Liver (tissue), 9 donors: ENCODE measurements around the gene UBD. TPM values are rescaled to one million over a fixed set of nuclear protein-coding genes. Genes with fewer than 3 reads are reported as not detected.

Experiments
- DNase-seq: peaks from one replicate; pipeline ENCODE4 v3.0.0-alpha.2; 2017; ENCODE audit warnings: low spot score
- H3K27ac ChIP-seq, 2 donors: one replicate each; pipeline ENCODE4 v1.7.0; 2013; ENCODE audit warnings: inconsistent platforms in 2 of 2, low read length in 2 of 2, control low read depth in 1 of 2, low read depth in 1 of 2, mild to moderate bottlenecking in 1 of 2
- H3K27me3 ChIP-seq, 4 donors: one replicate each; pipeline versions ENCODE4 v1.6.1 to v1.7.0; 2013; ENCODE audit warnings: low read length in 3 of 4, inconsistent platforms in 1 of 4, mild to moderate bottlenecking in 1 of 4, moderate library complexity in 1 of 4; ENCODE audit not compliant: control insufficient read depth in 4 of 4, insufficient read depth in 4 of 4
- H3K36me3 ChIP-seq, 4 donors: one replicate each; pipeline versions ENCODE4 v1.6.1 to v1.7.0; 2013; ENCODE audit warnings: low read length in 3 of 4, mild to moderate bottlenecking in 3 of 4, low read depth in 1 of 4, moderate library complexity in 1 of 4; ENCODE audit not compliant: control insufficient read depth in 4 of 4, insufficient read depth in 3 of 4
- H3K4me1 ChIP-seq, 4 donors: one replicate each; pipeline versions ENCODE4 v1.6.1 to v1.7.0; 2013; ENCODE audit warnings: low read length in 3 of 4, mild to moderate bottlenecking in 3 of 4, moderate library complexity in 1 of 4; ENCODE audit not compliant: control insufficient read depth in 4 of 4, insufficient read depth in 4 of 4
- H3K4me3 ChIP-seq, 3 donors: one replicate each; pipeline versions ENCODE4 v1.6.1 to v1.7.0; 2013; ENCODE audit warnings: low read length in 3 of 3, control low read depth in 1 of 3, low read depth in 1 of 3, mild to moderate bottlenecking in 1 of 3
- H3K9ac ChIP-seq, 2 donors: one replicate each; pipeline ENCODE4 v1.7.0; 2013; ENCODE audit warnings: low read length in 2 of 2, mild to moderate bottlenecking in 2 of 2, moderate library complexity in 2 of 2, control low read depth in 1 of 2, low read depth in 1 of 2
- H3K9me3 ChIP-seq, 4 donors: one replicate each; pipeline versions ENCODE4 v1.6.1 to v1.7.0; 2013; ENCODE audit warnings: low read length in 3 of 4; ENCODE audit not compliant: control insufficient read depth in 4 of 4
- ATF3 ChIP-seq: IDR thresholded peaks from 2 replicates; pipeline ENCODE4 v1.6.1; 2016; ENCODE audit warnings: antibody characterized with exemption
- CTCF ChIP-seq: fragments of 150-350 bp; IDR thresholded peaks from 2 replicates; pipeline ENCODE4 v1.5.1; 2017; ENCODE audit warnings: improper control_type of control experiment, low read depth, low read length; ENCODE audit not compliant: missing input control
- EGR1 ChIP-seq, 2 donors: IDR thresholded peaks; 2 replicates each; pipeline ENCODE4 v1.6.1; 2016 to 2018; ENCODE audit warnings: antibody characterized with exemption in 2 of 2, low read depth in 2 of 2
- FOXA1 ChIP-seq: IDR thresholded peaks from 2 replicates; pipeline ENCODE4 v1.6.1; 2016; ENCODE audit warnings: antibody characterized with exemption
- FOXA2 ChIP-seq: IDR thresholded peaks from 2 replicates; pipeline ENCODE4 v1.6.1; 2016; ENCODE audit warnings: antibody characterized with exemption
- GABPA ChIP-seq, 2 donors: IDR thresholded peaks in 1 of 2; conservative IDR thresholded peaks in 1 of 2; 2 replicates each; pipeline ENCODE4 v1.6.1; 2016; ENCODE audit warnings: antibody characterized with exemption in 2 of 2, mild to moderate bottlenecking in 1 of 2, moderate library complexity in 1 of 2
- HNF4A ChIP-seq, 2 donors: conservative IDR thresholded peaks; 2 replicates each; pipeline ENCODE4 v1.6.1; 2016; ENCODE audit warnings: antibody characterized with exemption in 2 of 2, mild to moderate bottlenecking in 2 of 2
- HNF4G ChIP-seq: IDR thresholded peaks from 2 replicates; pipeline ENCODE4 v1.6.1; 2016; ENCODE audit warnings: antibody characterized with exemption
- JUND ChIP-seq, 2 donors: IDR thresholded peaks; 2 replicates each; pipeline ENCODE4 v1.6.1; 2016; ENCODE audit warnings: antibody characterized with exemption in 2 of 2
- MAX ChIP-seq: IDR thresholded peaks from 2 replicates; pipeline ENCODE4 v1.6.1; 2016; ENCODE audit warnings: antibody characterized with exemption
- NR2F2 ChIP-seq: IDR thresholded peaks from 2 replicates; pipeline ENCODE4 v1.6.1; 2016; ENCODE audit warnings: antibody characterized with exemption
- RAD21 ChIP-seq, 2 donors: IDR thresholded peaks; 2 replicates each; pipeline ENCODE4 v1.6.1; 2016; ENCODE audit warnings: antibody characterized with exemption in 2 of 2, mild to moderate bottlenecking in 2 of 2
- REST ChIP-seq: IDR thresholded peaks from 2 replicates; pipeline ENCODE4 v1.6.1; 2016; ENCODE audit warnings: antibody characterized with exemption, mild to moderate bottlenecking
- RXRA ChIP-seq, 2 donors: IDR thresholded peaks; 2 replicates each; pipeline ENCODE4 v1.6.1; 2017 to 2018; ENCODE audit warnings: antibody characterized with exemption in 2 of 2, mild to moderate bottlenecking in 1 of 2
- SP1 ChIP-seq: IDR thresholded peaks from 2 replicates; pipeline ENCODE4 v1.6.1; 2018; ENCODE audit warnings: antibody characterized with exemption, mild to moderate bottlenecking
- TAF1 ChIP-seq: conservative IDR thresholded peaks from 2 replicates; pipeline ENCODE4 v1.6.1; 2016; ENCODE audit warnings: antibody characterized with exemption, mild to moderate bottlenecking
- YY1 ChIP-seq: IDR thresholded peaks from 2 replicates; pipeline ENCODE4 v1.6.1; 2016; ENCODE audit warnings: antibody characterized with exemption, mild to moderate bottlenecking
- ZBTB33 ChIP-seq: IDR thresholded peaks from 2 replicates; pipeline ENCODE4 v1.6.1; 2016; ENCODE audit warnings: antibody characterized with exemption
- WGBS: extraction: QIAGEN DNeasy Blood & Tissue Kit; methylation state at CpG from one replicate; pipeline ENCODE4 v1.1.7; 2013; 5-methylcytosine and 5-hydroxymethylcytosine counted together
- polyA plus RNA-seq, 2 donors: library from polyadenylated mRNA; stranded (reverse) in 1 of 2; unstranded in 1 of 2; fragments of 200-250 nt in 1 of 2; fragments of >200 nt in 1 of 2; fragmentation: Nextera tagmentation in 1 of 2; extraction: Ambion mirVana in 1 of 2; gene quantifications; one replicate each; pipeline versions ENCODE4 v1.2.1 to v1.2.3, GENCODE V29; 2013 to 2015
- total RNA-seq, 2 donors: library from RNA; depleted of rRNA; stranded (reverse); fragments of >200 nt; gene quantifications; one replicate each; pipeline ENCODE4 v1.2.3, GENCODE V29; 2014
- donor health status: healthy.
- donor health status: healthy.
- donor health status: healthy.
- donor health status: healthy.
- donor health status: healthy.

The UBD gene
- total and polyA plus RNA-seq, 4 donors, result 7.0 to 35.1 (median 28.1) TPM

GRCh38 chr6:29524044-29524443 is 35.5 kb downstream of the UBD start:
- no peaks in the 10 kb centered on the region for H3K36me3 ChIP-seq
- no peaks in the 10 kb centered on the region for H3K9me3 ChIP-seq
- no peak overlapping the region for H3K9ac ChIP-seq
- peaks cover 0 to 15% (median 4%) of the 10 kb centered on the region in 4 donors for H3K4me1 ChIP-seq
- no peak for TF ChIP-seq EGR1 (IDR thresholded peaks at IDR 0.05; ENCODE audit: low read depth in 2 of 2)
- no peak for TF ChIP-seq SP1
- TF ChIP-seq FOXA2, result no peak
- H3K4me3 ChIP-seq, result no peak overlapping the region
- DNase-seq, result no peak
- no peak overlapping the region for H3K27ac ChIP-seq
- no peaks in the 10 kb centered on the region for H3K27me3 ChIP-seq
- WGBS, result 41% methylated on average over 2 of the region's 2 CpGs

GRCh38 chr6:29522227-29522626 is 37.3 kb downstream of the UBD start:
- DNase-seq, result no peak
- TF ChIP-seq REST, result no peak
- TF ChIP-seq HNF4A (conservative IDR thresholded peaks at IDR 0.05), result no peak
- no peak for TF ChIP-seq MAX
- TF ChIP-seq ATF3, result no peak
- TF ChIP-seq TAF1, result no peak
- TF ChIP-seq FOXA1, result no peak
- TF ChIP-seq RAD21 (IDR thresholded peaks at IDR 0.05), result no peak
- no peak for TF ChIP-seq HNF4G
- TF ChIP-seq CTCF, result no peak
- TF ChIP-seq FOXA2, result no peak
- no peak for TF ChIP-seq JUND (IDR thresholded peaks at IDR 0.05)
- no peak for TF ChIP-seq NR2F2
- TF ChIP-seq SP1, result no peak
- TF ChIP-seq GABPA (IDR thresholded peaks at IDR 0.05 in 1 of 2, conservative IDR thresholded peaks at IDR 0.05 in 1 of 2), result no peak
- no peak for TF ChIP-seq YY1
- TF ChIP-seq RXRA (IDR thresholded peaks at IDR 0.05), result no peak
- TF ChIP-seq EGR1 (IDR thresholded peaks at IDR 0.05; ENCODE audit: low read depth in 2 of 2), result no peak
- no peak for TF ChIP-seq ZBTB33
- H3K27me3 ChIP-seq, result no peaks in the 10 kb centered on the region
- H3K4me3 ChIP-seq, result no peak overlapping the region
- peaks cover 0 to 8% (median 4%) of the 10 kb centered on the region in 4 donors for H3K4me1 ChIP-seq
- H3K27ac ChIP-seq, result no peak overlapping the region
- no peaks in the 10 kb centered on the region for H3K36me3 ChIP-seq
- 65% methylated on average over 2 of the region's 2 CpGs for WGBS
- no peak overlapping the region for H3K9ac ChIP-seq
- no peaks in the 10 kb centered on the region for H3K9me3 ChIP-seq
